EH (cell line): ENCODE results near the gene B4GALT6.
"Not testable (repeated sequence)": the region's sequence is repeated elsewhere in the genome, so short reads cannot be mapped to it uniquely, and the experiment has no call there.

ENCODE experiments used
- DNase-seq: peaks from one replicate; pipeline ENCODE4 v3.0.0-alpha.2; 2015; ENCODE audit warnings: low read depth

Gene B4GALT6, protein sequence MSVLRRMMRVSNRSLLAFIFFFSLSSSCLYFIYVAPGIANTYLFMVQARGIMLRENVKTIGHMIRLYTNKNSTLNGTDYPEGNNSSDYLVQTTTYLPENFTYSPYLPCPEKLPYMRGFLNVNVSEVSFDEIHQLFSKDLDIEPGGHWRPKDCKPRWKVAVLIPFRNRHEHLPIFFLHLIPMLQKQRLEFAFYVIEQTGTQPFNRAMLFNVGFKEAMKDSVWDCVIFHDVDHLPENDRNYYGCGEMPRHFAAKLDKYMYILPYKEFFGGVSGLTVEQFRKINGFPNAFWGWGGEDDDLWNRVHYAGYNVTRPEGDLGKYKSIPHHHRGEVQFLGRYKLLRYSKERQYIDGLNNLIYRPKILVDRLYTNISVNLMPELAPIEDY

DNA sequence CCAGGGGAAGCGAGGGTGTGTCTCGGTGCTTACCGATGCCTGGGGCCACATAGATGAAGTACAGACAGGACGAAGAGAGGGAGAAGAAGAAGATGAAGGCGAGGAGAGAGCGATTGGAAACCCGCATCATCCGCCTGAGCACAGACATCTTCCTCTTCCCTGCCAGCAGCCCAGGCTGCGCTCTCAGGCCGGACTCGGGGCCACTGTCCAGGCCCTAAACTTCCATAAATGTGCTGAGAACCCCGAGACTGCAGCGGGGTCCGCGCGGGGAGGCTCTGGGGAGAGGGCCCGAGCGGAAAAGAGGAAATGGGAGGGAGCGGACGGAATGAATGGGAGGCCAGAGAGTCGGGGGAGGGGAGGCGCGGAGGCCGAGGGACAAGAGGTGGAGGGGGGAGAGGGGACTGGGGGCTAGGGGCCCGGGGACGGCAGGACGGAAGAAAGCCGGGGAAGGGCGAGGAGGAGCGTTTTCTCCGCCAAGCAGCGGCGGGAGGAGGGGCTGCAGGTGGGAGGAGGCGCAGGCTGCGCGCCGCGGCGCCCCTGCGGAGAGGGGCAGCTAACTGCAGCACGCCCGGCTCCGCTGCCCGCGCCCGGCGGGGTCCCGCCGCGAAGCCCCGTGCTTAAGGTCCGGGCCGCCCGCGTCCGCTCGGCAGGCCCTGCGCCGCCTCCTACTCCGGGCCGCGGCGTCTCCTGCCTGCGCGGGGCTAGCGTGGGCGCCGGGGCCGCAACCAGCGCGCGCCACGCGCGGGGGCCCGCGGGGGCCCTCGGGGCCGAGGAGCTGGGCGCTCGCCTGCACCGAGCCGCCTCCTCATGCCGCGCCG lies at the start of gene B4GALT6:
Gene B4GALT6 (minus strand): TSS at position 303 of the 818 bp plus-strand sequence. CDS start 155 bp downstream, at position 148.
- DNase-seq = no peak

DNA sequence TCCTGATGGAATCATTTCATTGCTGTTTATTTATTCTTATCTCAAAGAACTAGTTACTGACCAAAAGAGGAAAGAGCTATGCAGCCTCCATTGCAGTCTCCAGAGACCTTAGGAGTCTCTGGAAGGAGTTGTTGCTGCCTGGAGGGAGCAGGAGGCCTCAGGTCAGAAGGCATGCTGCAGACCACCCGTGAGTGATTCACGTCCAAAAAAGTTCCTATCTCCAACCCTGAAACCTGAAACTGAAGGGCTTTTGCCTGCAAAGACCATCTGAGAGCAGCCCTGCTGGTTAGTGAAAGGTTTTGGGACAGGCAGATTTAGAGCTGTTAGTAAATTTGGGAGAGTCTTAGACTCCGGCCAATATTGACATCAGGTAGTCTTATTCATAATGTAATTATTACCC lies 47.2 kb upstream of the B4GALT6 start:
- no peak for DNase-seq

DNA sequence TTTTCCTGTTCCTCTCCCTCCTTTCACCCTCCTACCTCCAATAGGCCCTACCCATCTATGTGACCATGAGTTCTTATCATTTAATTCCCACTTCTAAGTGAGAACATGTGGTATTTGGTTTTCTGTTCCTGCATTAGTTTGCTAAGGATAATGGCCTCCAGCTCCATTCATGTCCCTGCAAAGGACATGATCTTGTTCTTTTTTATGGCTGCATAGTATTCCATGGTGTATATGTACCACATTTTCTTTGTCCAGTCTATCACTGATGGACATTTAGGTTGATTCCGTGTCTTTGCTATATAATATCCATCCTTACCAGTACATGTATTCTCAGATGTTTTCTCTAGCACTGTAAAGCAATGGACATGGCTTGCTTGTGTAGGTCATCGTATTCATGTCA lies 44.8 kb upstream of the B4GALT6 start:
- DNase-seq = not testable (repeated sequence)

DNA sequence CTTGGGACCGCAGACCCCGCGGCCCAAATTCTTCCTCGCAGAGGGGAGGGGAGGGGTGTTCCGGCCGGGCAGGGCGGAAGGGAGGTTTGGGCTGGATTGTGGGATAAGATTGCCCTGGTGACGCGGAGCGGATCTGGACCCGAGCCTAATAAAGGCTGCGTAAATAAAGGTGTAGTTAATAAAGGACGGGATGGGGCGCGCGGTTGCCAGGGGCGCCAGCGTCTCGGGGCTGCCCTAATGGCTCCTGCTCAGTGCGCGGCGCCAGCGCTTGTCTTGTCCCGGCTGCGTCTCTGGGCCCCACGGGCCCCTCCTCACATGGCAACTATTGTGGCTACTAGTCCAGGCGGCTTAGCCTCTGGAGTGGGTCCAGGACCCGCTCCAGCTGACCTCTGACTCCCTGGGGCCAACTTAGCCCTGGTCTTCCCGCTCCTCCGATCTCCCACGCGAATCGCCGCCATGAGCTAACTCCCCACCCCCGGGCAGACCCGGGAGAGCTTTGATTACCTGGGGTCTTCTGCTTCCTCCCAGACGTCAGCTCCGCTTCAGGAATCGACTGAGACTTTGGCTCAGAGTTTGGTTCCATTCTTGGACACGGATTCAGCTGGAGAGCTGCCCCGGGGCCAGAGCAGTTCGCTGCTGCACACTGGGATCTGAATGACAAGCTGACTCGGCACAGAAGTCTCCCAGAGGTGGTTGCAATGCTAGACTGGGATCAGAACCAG lies 39.8 kb upstream of the B4GALT6 start:
- no peak for DNase-seq

DNA sequence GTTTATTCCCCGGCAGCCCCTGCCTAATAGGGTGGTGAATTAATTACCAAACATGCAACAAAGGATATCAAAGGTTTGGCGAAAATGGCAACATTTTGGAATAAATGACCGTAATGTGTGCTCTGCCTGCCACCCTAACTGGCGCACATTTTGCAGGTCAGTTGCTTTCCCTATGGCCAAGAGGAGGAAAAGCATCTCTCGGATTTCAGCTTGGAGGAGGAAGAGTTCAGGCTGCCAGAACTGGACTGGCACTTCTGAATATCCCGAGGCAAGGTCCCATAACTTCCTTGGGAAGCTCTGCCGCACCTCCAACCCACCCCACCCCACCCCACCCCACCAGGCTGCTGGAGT lies 39.2 kb upstream of the B4GALT6 start:
- DNase-seq = no peak

DNA sequence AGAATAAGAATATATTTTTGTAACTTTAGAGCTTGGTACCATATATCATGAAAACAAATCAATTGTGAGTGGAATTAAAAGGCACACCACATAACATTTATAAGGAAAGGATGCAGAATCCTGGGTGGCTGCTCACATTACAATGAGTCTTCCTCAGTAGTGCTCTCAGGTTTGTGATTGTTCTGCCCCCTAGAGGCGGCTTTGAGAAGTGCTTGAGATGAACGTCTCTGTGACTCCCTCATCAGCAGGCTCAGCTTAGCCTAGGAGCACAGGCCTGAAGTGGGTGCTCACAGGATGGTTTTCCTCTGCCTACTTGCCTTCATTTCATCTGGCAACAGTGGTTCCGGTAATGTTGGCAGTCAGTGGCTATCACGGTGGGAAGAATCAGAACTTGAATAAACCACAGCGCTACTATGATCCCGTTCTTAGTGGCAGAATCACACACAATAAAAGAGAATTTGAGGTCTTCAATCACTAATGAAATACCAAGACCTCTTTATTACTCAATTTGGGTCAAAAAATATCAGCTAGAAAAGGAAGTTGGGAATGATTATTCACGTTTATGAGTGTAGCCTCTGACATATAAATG lies 38.1 kb upstream of the B4GALT6 start:
- peak; percentile 60 for DNase-seq

DNA sequence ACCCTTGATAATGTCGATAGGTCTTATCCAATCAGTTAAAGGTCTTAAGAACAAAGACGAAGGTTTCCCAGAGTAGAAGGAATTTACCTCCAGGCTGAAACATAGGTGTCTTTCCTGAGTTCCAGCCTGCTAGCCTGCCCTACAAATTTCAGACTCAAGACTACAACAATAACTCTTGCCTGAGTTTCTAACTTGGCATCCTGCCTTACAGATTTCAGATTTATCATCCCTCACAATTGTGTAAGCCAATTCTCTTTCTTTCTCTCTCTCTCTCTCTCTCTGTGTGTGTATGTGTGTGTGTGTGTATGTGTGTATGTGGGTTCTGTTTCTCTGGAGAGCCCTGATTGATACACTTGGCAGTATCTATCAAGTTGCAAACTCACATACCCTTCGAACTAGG lies 37.2 kb upstream of the B4GALT6 start:
- DNase-seq = no peak

DNA sequence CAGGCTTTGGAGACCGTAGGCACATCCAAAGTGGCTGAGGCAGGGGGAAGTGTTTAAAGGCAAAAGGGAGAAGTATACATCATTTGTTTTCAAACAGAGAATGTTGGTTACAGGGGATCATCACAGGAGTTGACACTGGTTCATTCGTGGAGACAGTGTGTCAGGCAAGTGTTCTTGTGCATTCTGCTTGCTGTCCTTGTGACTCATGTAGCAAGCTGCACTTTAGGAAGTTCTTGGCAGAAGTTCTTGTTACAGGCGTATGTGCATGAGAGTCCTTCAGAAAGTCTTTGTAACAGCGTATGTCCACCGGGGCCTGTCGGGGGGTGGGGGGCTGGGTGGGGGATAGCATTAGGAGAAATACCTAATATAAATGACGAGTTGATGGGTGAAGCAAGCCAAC lies 36.5 kb upstream of the B4GALT6 start:
- no peak for DNase-seq

DNA sequence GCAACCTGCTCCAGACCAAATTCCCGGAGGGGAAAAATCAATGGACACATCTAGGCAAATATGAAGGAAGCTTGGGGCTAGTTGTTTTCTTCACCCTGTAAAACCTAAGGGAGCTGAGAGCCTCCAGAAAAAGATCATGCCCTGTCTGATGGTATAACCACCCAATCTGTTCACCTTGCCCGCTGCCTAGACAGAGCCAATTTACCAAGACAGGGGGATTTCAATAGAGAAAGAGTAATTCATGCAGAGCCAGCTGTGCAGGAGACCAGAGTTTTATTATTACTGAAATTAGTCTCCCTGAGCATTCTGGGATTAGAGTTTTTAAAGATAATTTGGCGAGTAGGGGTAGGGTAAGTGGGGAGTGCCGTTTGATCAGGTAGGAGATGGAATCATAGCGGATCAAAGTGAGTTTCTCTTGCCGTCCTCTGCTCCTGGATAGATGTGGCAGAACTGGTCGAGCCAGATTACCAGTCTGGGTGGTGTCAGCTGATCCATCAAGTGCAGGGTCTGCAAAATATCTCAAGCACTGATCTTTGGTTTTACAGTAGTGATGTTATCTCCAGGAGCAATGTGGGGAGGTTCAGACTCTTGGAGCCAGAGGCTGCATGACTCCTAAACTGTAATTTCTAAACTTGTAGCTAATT lies 35.1 kb upstream of the B4GALT6 start:
- DNase-seq = no peak

DNA sequence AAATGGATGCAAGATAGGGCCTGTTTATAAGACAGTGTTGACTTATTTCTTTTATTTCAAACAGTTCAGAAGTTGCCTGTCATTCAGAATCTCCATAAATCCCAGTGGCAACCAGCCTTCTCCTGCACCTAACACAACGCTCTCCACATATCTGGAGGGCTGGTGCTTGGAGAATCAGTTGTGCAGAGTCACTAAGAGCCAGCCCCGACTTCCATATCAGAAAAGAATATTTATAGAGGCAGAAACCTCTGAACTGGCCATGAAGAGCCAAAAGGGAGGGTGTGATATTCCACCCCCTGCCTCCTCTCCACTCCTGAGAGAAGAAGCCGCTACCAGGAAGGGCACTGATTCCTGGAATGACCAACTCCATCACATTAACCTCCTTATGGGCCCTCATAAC lies 34.0 kb upstream of the B4GALT6 start:
- DNase-seq = no peak

DNA sequence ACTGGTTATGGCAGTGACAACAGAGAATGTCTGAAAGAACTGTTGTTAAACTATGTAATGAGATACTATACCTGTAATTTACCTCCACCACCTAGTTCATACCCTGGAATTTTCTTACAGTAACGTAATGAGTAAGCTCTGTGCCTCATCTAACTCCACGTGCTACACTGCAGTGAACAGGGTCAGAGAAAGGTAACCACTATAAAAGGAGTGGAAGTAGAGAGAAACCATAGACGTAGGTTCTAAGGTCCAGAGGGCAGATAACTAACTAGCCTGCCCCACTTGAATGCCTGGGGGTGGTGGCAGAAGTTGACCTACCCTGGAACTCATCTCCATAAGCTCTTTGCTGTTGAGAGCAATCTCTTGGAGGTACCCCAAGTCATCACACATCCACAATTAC lies 32.0 kb upstream of the B4GALT6 start:
- no peak for DNase-seq

DNA sequence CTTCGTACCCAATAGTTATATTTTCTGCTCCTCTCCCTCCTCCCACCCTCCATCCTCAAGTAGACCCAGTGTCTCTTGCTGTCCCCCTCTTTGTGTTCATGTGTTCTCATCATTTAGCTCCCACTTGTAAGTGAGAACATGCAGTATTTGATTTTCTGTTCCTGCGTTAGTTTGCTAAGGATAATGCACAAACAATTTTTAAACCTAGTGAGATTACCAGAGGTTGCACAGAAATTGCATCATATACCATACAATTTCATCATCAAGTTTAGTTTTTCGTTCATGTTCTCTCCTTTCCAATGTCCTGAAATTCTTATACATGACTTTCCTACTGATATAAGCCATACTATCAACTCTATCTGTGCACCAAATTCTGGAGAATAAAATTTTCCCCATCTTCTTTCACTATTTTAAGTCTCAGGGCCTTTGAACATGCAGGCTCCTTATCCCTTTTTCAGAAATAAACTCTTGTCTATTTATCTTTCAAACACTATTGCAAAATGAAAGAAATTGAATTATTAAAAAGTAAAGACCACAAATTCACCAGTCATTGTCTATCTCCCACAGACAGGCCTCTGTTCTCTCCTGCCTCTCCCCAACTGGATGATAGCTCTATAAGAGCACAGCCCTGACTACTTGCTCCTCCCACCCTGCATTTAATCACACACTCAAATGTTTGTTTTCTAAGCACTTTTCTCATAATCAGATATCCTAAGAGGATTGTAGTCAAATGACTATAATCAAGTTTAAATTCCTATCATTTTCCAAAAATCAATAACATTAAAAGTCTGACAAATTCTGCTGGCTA lies 27.2 kb upstream of the B4GALT6 start:
- DNase-seq = no peak

DNA sequence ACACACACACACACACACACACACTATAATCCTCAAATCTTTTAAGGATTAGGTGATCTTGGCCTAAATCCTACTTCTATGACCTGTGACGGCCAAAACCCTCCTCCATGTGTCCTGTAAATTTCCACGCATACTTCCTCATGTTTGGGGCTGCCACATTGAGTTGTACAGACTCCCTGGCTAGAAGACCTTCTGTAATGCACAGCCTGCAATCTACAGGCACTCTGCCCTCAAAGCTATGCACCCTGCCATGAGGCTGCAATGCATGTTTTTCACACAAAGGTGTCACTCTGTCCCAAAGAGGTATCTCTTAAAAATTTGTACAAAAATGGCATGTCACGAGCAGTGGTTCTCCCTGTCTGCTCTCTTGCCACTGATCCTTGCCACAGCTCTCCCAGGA lies 26.4 kb upstream of the B4GALT6 start:
- no peak for DNase-seq

DNA sequence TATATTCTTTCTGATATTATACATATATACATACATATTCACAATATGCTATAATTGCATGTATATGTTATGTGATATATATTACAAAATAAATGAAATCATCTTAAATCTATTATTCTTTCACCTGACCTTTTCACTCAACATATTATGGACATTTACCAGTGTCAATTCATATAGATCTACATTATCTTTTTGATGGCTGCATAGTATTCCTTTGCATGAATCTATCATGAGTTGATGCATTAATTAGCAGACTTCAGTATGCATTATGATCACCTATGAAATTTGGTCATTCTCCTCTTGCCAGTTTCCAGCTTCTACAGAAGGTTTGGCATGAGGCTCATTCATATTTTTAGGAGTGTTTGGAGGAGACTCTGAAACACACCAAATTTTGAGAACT lies 23.4 kb upstream of the B4GALT6 start:
- DNase-seq = no peak

DNA sequence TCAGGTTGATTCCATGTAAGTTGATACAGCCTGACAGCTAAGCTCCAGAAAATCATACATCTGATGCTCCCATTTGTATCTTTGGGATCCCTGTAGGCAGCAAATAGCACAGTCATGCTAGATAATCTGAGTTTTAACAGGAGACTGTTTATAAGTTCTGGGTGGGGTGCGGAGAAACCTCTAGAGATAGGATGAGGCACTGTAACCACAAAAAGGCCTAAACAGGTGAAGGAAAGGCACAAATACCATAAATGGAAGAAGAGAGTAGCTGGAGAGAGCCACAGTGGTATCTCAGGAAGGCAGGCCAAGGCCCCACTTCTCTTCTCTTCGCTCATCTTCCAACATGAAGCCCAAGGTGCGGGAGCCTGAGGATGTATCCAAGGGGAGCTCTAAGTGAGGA lies 18.1 kb upstream of the B4GALT6 start:
- DNase-seq = no peak

DNA sequence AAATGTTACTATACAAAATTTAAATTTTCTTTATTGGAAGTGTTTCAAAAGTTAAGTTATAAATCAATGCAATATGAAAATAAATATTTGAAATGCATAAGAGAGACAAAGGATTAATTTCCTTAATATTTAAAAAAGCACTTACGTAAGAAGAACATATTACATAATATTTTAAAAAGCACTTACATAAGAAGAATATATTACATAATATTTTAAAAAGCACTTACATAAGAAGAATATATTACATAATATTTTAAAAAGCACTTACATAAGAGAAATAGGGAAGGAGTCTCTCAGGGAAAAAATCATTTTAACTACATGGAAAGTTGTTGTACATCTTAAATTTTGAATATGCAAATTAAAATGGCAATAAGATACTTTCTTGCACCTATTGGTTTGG lies 17.4 kb upstream of the B4GALT6 start:
- no peak for DNase-seq

DNA sequence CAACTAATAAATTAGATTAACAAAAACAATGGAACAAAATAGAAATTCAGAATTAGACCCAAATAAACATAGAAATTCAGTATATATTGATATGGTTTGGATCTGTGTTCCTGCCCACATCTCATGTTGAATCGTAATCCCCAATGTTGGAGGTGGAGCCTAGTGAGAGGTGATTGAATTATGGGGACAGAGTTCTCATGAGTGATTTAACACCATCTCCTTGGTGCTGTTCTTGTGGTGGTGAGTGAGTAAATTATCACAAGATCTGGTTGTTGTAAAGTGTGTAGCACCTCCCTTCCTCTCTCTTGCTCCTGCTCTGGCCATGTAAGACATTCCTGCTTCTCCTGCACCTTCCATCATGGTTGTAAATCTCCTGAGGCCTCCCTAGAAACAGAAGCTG lies 16.6 kb upstream of the B4GALT6 start:
- DNase-seq = no peak

DNA sequence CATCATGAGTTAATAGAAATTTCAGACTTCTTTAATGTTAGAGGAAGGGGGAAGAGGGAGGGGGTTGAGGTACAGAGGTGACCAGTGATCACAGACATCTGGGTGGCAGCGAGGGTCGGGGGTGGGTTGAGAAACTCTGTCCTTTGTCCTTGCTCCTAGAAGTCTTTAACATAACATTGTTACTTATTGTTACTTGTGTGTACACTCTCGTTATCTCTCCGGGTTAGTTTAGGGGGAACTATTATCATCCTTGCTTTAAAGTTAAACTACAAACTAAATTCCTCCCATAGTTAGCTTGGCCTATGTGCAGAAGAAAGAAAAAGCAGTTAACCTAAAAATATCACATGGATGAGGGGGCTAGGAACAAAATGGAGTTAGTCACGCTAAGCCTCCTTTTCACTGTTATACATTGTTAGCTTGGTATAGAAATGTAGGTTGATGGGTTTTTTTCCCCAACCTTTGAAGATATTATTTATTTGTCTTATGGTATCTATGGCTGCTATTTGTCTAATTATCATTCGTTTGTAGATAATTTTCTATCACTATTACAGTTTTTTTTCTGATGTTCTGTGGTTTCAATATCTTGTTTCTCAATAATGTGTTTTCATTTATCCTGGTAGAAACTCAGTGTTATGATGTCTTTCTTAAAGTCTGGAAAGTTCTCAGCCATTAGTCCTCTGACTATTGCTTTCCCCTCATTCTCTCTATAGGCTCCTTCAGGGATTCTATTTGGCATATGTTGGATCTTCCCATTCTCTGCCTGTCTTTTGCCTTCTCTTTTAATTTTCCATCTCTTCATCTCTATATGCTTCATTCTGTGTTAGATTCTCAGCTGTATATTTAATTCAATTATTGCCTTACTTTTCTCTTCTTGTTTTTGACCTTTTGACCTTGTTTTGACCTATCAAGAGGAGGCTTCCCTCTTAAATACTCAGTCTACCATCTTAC lies 13.2 kb upstream of the B4GALT6 start:
- DNase-seq = no peak

DNA sequence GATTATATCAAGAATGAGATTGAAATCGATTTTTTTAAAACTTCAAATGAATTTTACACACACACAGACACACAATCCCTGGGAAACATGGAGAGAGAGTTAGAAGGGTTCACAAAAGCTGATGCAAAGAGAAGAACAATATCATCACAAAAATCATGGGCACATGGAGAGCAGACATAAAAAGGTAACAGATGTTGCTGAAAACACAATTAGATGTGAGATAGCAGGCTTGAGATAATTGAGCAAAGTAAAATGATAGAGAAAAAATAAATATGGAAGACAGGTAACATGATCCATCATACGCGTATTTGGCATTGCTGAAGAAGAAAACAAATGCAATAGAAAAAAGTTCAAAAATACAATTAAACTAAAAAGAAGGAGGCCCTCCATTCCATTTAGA lies 11.6 kb upstream of the B4GALT6 start:
- DNase-seq = no peak

DNA sequence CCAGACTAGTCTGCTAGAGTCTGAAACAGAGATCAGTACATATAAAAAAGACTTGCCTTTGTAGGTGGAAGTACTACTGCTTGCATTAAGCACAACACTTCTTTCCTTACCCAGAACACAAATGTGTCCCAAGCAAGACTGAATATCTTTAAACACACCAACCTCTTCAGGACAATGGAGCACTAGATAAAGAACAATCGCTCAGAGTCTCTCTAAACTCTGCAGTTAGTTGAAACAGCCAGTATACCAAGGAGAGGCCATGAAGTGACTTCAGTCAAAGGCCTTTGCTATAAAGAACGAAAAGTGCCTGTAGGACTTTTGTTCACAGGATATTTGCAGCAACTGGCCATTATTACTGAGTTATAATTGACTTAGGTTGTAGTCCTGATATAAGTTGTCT lies 9.9 kb upstream of the B4GALT6 start:
- DNase-seq = no peak
